ENCODE results near the gene PAN2.
"Not testable (repeated sequence)": the region's sequence is repeated elsewhere in the genome, so short reads cannot be mapped to it uniquely, and the experiment has no call there.

Gene PAN2

GRCh38 chr12:56346675-56347074 lies 12.9 kb upstream of the PAN2 start:
- DNase-seq: no peak

DNA sequence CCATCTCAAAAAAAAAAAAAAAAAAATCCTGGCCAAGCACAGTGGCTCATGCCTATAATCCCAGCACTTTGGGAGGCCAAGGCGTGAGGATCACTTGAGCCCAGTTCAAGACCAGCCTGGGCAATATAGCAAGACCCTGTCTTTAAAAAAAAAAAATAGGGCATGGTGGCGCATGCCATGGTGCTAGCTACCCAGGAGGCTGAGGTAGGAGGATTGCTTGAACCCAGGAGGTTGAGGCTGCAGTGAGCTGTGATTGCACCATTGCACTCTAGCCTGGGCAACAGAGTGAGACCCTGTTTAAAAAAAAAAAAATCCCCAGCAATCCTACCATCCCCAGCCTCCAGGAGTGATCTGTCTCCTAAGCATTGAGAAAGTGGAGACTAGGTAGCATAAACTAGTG lies 8.5 kb upstream of the PAN2 start:
- not testable (repeated sequence) for DNase-seq

DNA sequence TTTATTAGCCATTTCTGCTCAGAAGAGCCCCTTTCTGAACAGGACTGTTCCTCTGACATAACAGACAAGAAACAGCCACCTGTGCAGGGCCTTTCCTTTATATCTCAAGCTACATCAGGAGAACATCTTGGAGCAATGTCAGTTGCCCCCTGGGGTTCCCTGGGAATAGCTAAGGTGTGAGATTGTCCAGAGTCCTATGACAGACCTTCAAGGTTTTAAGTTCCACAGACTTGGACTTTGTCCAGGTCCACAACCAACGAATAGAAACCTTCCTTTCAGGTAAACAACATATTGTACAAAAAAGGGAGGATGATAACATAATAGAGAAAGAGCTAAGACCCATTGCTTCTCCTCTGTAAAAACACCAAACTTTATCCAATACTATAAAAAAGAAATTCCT lies 7.8 kb upstream of the PAN2 start:
- no peak for DNase-seq

DNA sequence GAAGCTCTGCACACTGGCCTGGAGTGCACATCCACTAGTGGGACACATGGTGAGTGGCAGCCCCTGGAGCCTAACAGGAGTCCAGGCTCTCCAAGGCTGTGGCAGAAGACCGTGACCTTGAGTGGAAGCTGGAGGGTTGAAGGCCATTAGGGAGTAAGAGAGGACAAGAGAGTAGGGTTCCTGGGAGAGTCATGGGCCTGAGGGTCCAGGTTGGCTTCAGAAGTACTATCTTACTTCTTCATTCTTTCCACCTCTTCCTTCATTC lies 5.3 kb upstream of the PAN2 start:
- DNase-seq: no peak

DNA sequence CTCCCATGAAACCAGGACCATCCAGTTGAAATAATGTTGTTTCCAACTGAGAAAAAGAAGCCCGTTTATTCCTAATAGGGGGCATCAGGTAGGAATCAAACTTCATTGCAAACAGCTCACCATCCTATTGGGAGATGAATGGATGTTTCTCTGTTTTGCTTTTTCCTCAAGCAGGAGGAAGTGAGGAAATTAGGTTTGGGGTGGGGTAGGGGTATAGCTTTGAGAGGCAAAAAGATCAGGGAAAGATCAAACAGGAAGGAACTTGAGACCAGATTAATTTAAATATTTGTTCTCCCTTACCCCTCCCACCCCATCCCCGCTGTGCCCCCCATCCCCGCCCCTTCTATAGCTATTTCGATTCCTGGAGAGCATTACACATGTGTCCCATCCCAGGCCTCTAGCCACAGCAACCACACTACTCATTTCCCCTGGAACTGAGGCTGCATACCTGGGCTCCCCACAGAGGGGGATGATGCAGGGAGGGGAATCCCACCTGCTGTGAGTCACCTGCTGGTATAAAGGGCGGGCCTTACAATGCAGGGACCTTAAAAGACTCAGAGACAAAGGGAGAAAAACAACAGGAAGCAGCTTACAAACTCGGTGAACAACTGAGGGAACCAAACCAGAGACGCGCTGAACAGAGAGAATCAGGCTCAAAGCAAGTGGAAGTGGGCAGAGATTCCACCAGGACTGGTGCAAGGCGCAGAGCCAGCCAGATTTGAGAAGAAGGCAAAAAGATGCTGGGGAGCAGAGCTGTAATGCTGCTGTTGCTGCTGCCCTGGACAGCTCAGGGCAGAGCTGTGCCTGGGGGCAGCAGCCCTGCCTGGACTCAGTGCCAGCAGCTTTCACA lies 4.7 kb upstream of the PAN2 start, which contains the start of gene IL23A:
Gene IL23A, plus strand, starts transcription at position 577 of the 850 bp plus-strand sequence. Its CDS starts 161 bp downstream, at position 738.
- DNase-seq: peak; percentile 82

GRCh38 chr12:56337753-56338251 lies 4.0 kb upstream of the PAN2 start:
- no peak for DNase-seq

- no peak for DNase-seq
Observed at GRCh38 chr12:56336361-56337167, 2.8 kb upstream of the PAN2 start.

GRCh38 chr12:56335527-56335926 lies 1.7 kb upstream of the PAN2 start:
- not testable (repeated sequence) for DNase-seq

GRCh38 chr12:56334490-56334793 lies 642 bp upstream of the PAN2 start:
- no peak for DNase-seq

DNA sequence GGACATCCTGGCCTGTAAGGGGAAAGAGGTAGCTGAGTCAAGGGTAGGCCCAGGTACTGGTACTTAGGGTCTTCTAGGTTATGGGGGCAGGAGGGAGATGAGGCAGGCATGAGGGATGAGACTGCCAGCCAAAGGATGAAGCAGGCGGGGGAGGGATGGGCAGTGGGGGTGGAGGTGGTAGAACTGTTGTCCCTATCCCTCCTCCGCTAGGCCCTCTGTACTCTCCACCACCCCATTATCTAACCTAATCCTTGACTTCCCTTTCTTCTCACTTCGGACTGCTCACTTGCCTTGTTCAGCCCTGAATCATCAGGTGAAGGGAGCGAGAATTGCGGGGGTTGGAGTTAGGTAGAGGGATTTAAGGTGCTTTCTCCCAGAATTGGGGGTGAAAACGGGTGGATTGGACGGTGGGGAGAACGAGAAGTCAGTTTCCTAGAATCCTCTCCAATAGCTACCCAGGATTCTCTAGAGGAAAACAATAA lies 562 bp downstream of the PAN2 start:
- no peak for DNase-seq

DNA sequence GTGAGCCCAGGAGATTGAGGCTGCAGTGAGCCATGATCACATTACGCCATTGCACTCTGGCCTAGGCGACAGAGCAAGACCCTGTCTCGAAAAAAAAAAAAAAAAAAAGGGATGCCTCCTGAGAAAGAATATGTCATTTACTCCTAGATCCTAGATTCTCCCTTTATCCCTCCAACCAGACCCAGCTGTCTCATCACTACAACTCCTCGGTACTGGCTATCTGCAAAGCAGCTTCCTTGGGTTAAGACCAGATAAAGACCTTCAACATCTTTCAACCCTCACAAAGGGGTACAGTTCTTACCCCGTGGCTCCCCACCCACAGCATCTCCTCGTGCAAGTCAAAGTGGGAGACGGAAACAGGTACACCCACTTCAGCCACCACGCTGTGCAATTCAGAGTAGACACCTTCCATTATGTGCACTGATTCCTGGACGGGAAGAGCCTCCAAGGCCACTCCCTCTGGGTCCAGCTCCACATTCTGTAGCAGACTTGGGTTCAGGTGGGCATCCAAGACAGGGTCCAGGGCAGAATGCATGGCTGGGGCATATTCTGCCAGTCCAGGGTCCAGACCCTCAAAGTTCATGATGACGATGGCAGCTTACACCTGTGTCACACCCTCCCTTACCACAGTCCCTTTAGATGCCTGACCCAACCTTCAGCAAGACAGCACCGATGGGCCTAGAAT lies 1.1 kb downstream of the PAN2 start:
- no peak for DNase-seq

DNA sequence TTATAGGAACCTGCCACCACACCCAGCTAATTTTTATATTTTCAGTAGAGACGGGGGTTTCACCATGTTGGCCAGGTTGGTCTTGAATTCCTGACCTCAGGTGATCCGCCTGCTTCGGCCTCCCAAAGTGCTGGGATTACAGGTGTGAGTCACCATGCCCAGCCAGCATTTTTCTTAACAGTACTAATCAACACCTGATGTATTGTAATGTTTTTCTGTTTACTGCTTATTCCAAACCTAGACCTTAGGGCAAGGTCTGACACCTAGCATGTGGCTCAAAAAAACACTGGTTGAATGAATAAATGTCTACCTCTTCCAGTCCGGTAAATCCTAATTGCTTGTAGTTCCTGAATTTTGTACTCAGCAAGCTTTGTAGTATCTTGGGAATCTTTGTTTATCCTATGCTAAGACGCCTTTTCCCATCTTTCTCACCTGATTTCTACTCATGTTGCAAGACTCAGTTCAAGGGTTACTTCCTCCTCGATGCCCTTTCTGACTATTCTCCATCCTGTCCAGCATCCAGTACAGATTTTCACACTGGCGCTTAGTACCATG lies 2.8 kb downstream of the PAN2 start:
- DNase-seq: no peak

DNA sequence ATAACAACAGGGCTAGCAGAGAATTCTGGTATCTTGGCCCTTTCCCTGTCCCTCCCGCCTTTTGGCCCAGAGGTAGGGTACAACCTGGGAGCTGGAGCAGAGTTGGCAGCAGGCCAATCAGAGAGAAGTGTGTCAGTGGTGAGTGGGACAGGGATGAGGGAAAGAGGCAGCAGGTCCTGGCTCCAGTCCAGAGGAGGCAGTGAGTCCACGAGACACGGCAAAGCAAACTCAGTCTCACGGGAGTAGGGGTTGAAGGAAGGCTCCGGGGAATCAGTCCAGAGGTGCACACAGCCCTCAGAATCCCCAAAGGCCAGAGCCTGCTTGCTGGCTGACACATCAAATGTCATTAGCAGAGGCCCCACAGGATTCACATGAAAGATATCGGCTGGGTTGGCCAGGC lies 7.3 kb downstream of the PAN2 start:
- DNase-seq: no peak

DNA sequence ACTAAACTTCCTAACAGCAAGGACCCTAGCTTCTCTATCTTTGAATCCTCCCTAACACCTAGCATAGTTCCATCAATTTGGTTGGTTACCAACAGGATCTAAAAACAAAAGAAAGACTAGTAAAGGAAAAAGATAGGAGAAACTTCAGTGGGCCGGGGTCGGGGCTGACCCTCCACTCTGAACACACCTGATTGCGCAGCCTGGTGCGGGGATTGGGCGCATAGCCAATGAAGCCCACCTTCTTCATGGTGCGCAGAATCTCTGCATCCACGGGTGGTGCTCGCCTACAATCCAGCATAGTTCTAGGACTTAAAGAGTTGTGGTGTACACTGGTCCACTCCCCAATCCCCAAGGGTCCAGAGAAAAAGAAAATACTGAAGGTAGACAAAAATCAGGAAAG lies 7.7 kb downstream of the PAN2 start:
- DNase-seq: no peak

DNA sequence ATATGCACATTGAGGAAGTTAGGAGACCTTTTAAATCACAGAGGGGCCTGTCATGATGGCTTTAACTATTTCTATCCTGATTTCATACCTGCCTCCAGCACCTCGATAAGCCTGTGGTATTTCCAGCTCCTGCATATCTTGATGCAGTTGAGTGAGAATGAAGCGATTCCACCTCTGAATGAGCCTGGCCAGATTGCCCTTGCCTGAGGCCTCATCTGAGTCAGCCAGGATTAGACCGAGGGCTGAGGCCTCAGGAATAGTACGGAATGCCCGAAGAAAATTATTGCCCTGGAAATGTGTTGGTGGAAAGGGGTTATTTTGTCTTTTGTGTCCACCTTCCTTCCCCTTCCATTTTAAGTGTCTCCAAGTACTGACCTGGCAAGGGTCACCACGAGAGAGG lies 9.6 kb downstream of the PAN2 start:
- no peak for DNase-seq

- DNase-seq: not testable (repeated sequence)
Observed at GRCh38 chr12:56321610-56322009, 12.2 kb downstream of the PAN2 start.

GRCh38 chr12:56321027-56321426 lies 12.8 kb downstream of the PAN2 start:
- DNase-seq: no peak

DNA sequence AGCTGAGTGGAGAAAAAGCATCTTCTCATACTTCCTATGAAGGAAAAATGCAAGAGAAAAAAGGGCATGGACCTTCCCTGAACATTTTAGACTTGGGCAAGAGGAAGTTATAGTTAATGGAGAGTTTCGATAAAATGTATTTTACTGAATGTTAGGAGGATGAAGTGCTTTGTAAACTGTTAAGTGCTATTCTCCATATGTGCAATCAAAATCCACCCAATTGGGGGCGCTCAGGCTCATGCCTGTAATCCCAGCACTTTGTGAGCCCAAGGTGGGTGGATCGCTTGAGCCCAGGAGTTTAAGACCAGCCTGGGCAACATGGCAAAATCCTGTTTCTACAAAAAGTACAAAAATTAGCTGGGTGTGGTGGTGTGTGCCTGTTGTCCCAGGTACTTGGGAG lies 16.1 kb downstream of the PAN2 start:
- no peak for DNase-seq

- peak; percentile 91 for DNase-seq
Observed at GRCh38 chr12:56315622-56316473, 18.0 kb downstream of the PAN2 start, which contains the start of gene CNPY2. CNPY2 (minus strand) TSS chr12:56315988; CDS start chr12:56315217, 771 bp downstream.

- DNase-seq: no peak
Observed at GRCh38 chr12:56315249-56315621, 18.6 kb downstream of the PAN2 start.

- no peak for DNase-seq
Observed at GRCh38 chr12:56311003-56311402, 22.8 kb downstream of the PAN2 start.

DNA sequence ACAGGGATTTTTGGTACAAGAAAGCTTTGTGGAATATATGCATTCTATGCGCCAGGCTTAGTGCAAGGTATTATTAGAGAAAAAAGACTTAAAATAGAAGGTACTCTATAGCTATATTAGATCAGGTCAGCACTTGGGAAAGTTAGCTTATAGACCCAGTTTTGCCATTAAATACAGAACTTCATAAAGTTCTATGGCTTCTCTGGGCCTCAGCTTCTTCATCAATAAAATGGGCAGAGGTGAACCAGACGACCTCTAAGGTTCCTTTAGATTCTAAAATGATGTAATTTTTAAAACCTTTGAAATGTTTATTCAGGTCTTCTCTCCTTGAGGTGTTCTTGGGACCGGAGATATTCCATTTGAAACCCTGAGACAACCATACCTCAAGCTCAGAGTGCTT lies 25.1 kb downstream of the PAN2 start:
- DNase-seq: no peak

Data from stimulated activated CD4-positive, alpha-beta T cell treated with anti-CD3 and anti-CD28 coated beads, Interleukin-4, amount 100 ng/mL, for 1 hour (primary cell).